HepG2 (cell line): Measurements from ENCODE around the gene FUT6. TPM values are rescaled to one million over a fixed set of nuclear protein-coding genes. Genes with fewer than 3 reads are reported as not detected.

ENCODE experiments used
- CERS6 ChIP-seq: sonication (generic); formaldehyde crosslinking; IDR thresholded peaks from 2 replicates; pipeline ENCODE4 v1.5.0; 2020; ENCODE audit warnings: missing genetic modification reagents
- DBP ChIP-seq: sonication (generic); formaldehyde crosslinking; IDR thresholded peaks from 2 replicates; pipeline ENCODE4 v1.4.0; 2020; ENCODE audit warnings: missing genetic modification reagents; ENCODE audit errors: not compliant biosample characterization
- GMEB1 ChIP-seq: sonication (generic); formaldehyde crosslinking; IDR thresholded peaks from 2 replicates; pipeline ENCODE4 v1.5.1; 2020; ENCODE audit warnings: missing genetic modification reagents, mild to moderate bottlenecking, borderline replicate concordance
- HMG20B ChIP-seq: conservative IDR thresholded peaks from 2 replicates; pipeline ENCODE4 v1.6.1; 2016; ENCODE audit warnings: missing genetic modification reagents, missing compliant biosample characterization
- IKZF4 ChIP-seq: sonication (generic); formaldehyde crosslinking; IDR thresholded peaks from 2 replicates; pipeline ENCODE4 v1.5.1; 2020; ENCODE audit warnings: borderline replicate concordance, mild to moderate bottlenecking, low read depth, missing genetic modification reagents; ENCODE audit errors: not compliant biosample characterization
- IKZF5 ChIP-seq: IDR thresholded peaks from 2 replicates; pipeline ENCODE4 v1.6.1; 2018; ENCODE audit warnings: missing genetic modification reagents, mild to moderate bottlenecking, missing compliant biosample characterization
- MEIS1 ChIP-seq: sonication (generic); formaldehyde crosslinking; IDR thresholded peaks from 2 replicates; pipeline ENCODE4 v1.9.0; 2021; ENCODE audit warnings: mild to moderate bottlenecking, missing genetic modification reagents, moderate library complexity, borderline replicate concordance
- NCOA5 ChIP-seq: sonication (generic); formaldehyde crosslinking; IDR thresholded peaks from 2 replicates; pipeline ENCODE4 v1.4.0; 2020; ENCODE audit warnings: missing genetic modification reagents
- NFAT5 ChIP-seq: sonication (generic); formaldehyde crosslinking; IDR thresholded peaks from 2 replicates; pipeline ENCODE4 v1.4.0; 2020; ENCODE audit warnings: missing genetic modification reagents
- NFKB2 ChIP-seq: sonication (generic); formaldehyde crosslinking; IDR thresholded peaks from 2 replicates; pipeline ENCODE4 v1.4.0; 2020; ENCODE audit warnings: missing genetic modification reagents, borderline replicate concordance
- TIGD3 ChIP-seq: sonication (generic); formaldehyde crosslinking; IDR thresholded peaks from 2 replicates; pipeline ENCODE4 v1.5.1; 2020; ENCODE audit warnings: mild to moderate bottlenecking, missing genetic modification reagents, borderline replicate concordance
- ZNF207 ChIP-seq: fragments of 450-650 bp; IDR thresholded peaks from 2 replicates; pipeline ENCODE4 v1.6.1; 2016; ENCODE audit warnings: antibody characterized with exemption, borderline replicate concordance
- ZNF431 ChIP-seq: sonication (generic); formaldehyde crosslinking; IDR thresholded peaks from 2 replicates; pipeline ENCODE4 v1.9.0; 2022; ENCODE audit warnings: missing genetic modification reagents, low read depth, mild to moderate bottlenecking, borderline replicate concordance
- ZNF747 ChIP-seq: sonication (generic); formaldehyde crosslinking; IDR thresholded peaks from 2 replicates; pipeline ENCODE4 v1.8.1; 2023; ENCODE audit warnings: missing genetic modification reagents, mild to moderate bottlenecking, borderline replicate concordance
- ZNF749 ChIP-seq: sonication (generic); formaldehyde crosslinking; IDR thresholded peaks from 2 replicates; pipeline ENCODE4 v1.8.0; 2022; ENCODE audit warnings: mild to moderate bottlenecking, missing genetic modification reagents, moderate library complexity, borderline replicate concordance
- polyA plus RNA-seq, 8 experiments: library from polyadenylated mRNA; depleted of rRNA in 3 of 8; stranded (reverse) in 7 of 8; unstranded in 1 of 8; fragments of >200 nt; fragmentation: Illumina TruSeq in 4 of 8; extraction: Trizol in 4 of 8; gene quantifications; 2 replicates each; pipeline versions ENCODE4 v1.2.1 to v1.2.3, GENCODE V29; 2011 to 2016; ENCODE audit warnings: low read depth in 4 of 8, missing spikeins in 1 of 8, mixed read lengths in 1 of 8; ENCODE audit not compliant: insufficient read depth in 1 of 8
- total RNA-seq, 5 experiments: library from RNA; depleted of rRNA; stranded (reverse); fragments of >200 nt; fragmentation: Illumina TruSeq; extraction: Trizol; gene quantifications; 2 replicates each; pipeline ENCODE4 v1.2.3, GENCODE V29; 2016; ENCODE audit warnings: low read depth in 1 of 5

FUT6 gene
- total and polyA plus RNA-seq, 2 of the 13 experiments (the other 11 are each of a cell fraction or from before 2014, with no cell fraction given), result 8.2 to 27.7 TPM

- TF ChIP-seq NFAT5 (peak; percentile 12; the same call in 1 of the 2 replicates), NCOA5 (CRISPR knock-in tag) (no peak), CERS6 (CRISPR knock-in tag) (no peak), ZNF749 (CRISPR knock-in tag) (no peak), IKZF5 (CRISPR knock-in tag) (no peak), ZNF431 (0 out of 2 replicates have a peak, but pooled peaks have one; percentile 14), DBP (CRISPR knock-in tag) (no peak), IKZF4 (CRISPR knock-in tag) (no peak), TIGD3 (no peak), NFKB2 (CRISPR knock-in tag) (no peak; the same call in 1 of the 2 replicates), HMG20B (CRISPR knock-in tag) (no peak), ZNF207 (no peak), GMEB1 (CRISPR knock-in tag) (no peak), MEIS1 (CRISPR knock-in tag) (no peak), ZNF747 (CRISPR knock-in tag) (no peak)
Measured at GRCh38 chr19:5838353-5839064, 993 bp downstream of the FUT6 start (continued).
